GM12878 (cell line): Measurements from ENCODE around the gene EBF3.

ENCODE experiments used
- BHLHE40 ChIP-seq, 2 experiments: fragments of 450-650 bp in 1 of 2; IDR thresholded peaks; 2 replicates each; pipeline ENCODE4 v1.6.1; 2011 to 2017; ENCODE audit warnings: low read depth in 2 of 2, borderline replicate concordance in 1 of 2, improper control_type of control experiment in 1 of 2, low read length in 1 of 2, mild to moderate bottlenecking in 1 of 2
- E2F4 ChIP-seq: IDR thresholded peaks from 2 replicates; pipeline ENCODE4 v1.6.1; 2012; ENCODE audit warnings: low read depth, low read length, improper control_type of control experiment
- POLR2AphosphoS2 ChIP-seq: IDR thresholded peaks from 2 replicates; pipeline ENCODE4 v1.6.1; 2011; ENCODE audit warnings: low read depth, mild to moderate bottlenecking, low read length, improper control_type of control experiment, moderate library complexity
- SP1 ChIP-seq: IDR thresholded peaks from one replicate; pipeline ENCODE4 v1.6.1; 2011; ENCODE audit warnings: low read depth, low read length

GRCh38 chr10:129936266-129936922 is 27.7 kb downstream of the EBF3 start:
- TF ChIP-seq BHLHE40 (IDR thresholded peaks at IDR 0.05; ENCODE audit: borderline replicate concordance in 1 of 2, low read depth in 2 of 2, low read length in 1 of 2): no peak
- TF ChIP-seq POLR2AphosphoS2: no peak
- no peak for TF ChIP-seq SP1
- no peak for TF ChIP-seq E2F4
